Endodermal cell (in vitro differentiated cells): ENCODE measurements around the gene BLCAP. TPM values are rescaled to one million over a fixed set of nuclear protein-coding genes. Genes with fewer than 3 reads are reported as not detected.
"Not testable (repeated sequence)": the region's sequence is repeated elsewhere in the genome, so short reads cannot be mapped to it uniquely, and the experiment has no call there.

Experiments used
- DNase-seq: peaks from one replicate; pipeline ENCODE4 v3.0.0-alpha.2; 2017
- H3K27ac ChIP-seq: 2 replicates; pipeline ENCODE4 v1.5.1; 2013; ENCODE audit warnings: mild to moderate bottlenecking, low read depth, low read length, moderate library complexity
- H3K27me3 ChIP-seq: 2 replicates; pipeline ENCODE4 v1.6.1; 2013; ENCODE audit warnings: mild to moderate bottlenecking, low read length, moderate library complexity; ENCODE audit not compliant: insufficient read depth, control insufficient read depth, poor library complexity, severe bottlenecking
- H3K36me3 ChIP-seq: 2 replicates; pipeline ENCODE4 v1.7.0; 2013; ENCODE audit warnings: mild to moderate bottlenecking, low read length, moderate library complexity; ENCODE audit not compliant: control insufficient read depth, insufficient read depth
- H3K4me1 ChIP-seq: one replicate; pipeline ENCODE4 v1.7.0; 2013; ENCODE audit warnings: low read length; ENCODE audit not compliant: control insufficient read depth, insufficient read depth
- H3K4me3 ChIP-seq: 2 replicates; pipeline ENCODE4 v1.5.1; 2013; ENCODE audit warnings: mild to moderate bottlenecking, low read length, moderate library complexity
- H3K9ac ChIP-seq: 2 replicates; pipeline ENCODE4 v1.6.1; 2013; ENCODE audit warnings: mild to moderate bottlenecking, low read length, moderate library complexity; ENCODE audit not compliant: poor library complexity, severe bottlenecking; ENCODE audit errors: extremely low read depth
- H3K9me3 ChIP-seq: 2 replicates; pipeline ENCODE4 v1.6.1; 2013; ENCODE audit warnings: mild to moderate bottlenecking, low read length, moderate library complexity; ENCODE audit not compliant: control insufficient read depth
- H3K27ac Mint-ChIP-seq: 2 replicates; pipeline ENCODE4 v1.8.0; 2020; ENCODE audit warnings: mixed read lengths
- H3K27me3 Mint-ChIP-seq: 2 replicates; pipeline ENCODE4 v1.8.0; 2021; ENCODE audit warnings: mild to moderate bottlenecking, mixed read lengths; ENCODE audit not compliant: insufficient read depth
- H3K36me3 Mint-ChIP-seq: 2 replicates; pipeline ENCODE4 v1.8.0; 2020; ENCODE audit warnings: low read depth, mixed read lengths
- H3K4me1 Mint-ChIP-seq: 2 replicates; pipeline ENCODE4 v1.8.0; 2020; ENCODE audit warnings: mixed read lengths
- H3K4me3 Mint-ChIP-seq: 2 replicates; pipeline ENCODE4 v1.8.0; 2020; ENCODE audit warnings: mild to moderate bottlenecking, moderate library complexity, mixed read lengths
- H3K9me3 Mint-ChIP-seq: 2 replicates; pipeline ENCODE4 v1.8.0; 2020; ENCODE audit warnings: mild to moderate bottlenecking, mixed read lengths
- WGBS, 2 experiments: methylation state at CpG; one replicate each; pipeline versions ENCODE4 v1.1.5 to v1.1.7; 2013; ENCODE audit warnings: missing lambda C conversion rate in 2 of 2, mixed read lengths in 1 of 2; ENCODE audit not compliant: insufficient coverage in 1 of 2, insufficient read length in 1 of 2; 5-methylcytosine and 5-hydroxymethylcytosine counted together
- long read RNA-seq, 4 experiments: library from polyadenylated mRNA in 2 of 4; library from RNA in 1 of 4; library from capped mRNA in 1 of 4; stranded (forward) in 3 of 4; unstranded in 1 of 4; transcript quantifications; one replicate each; pipeline ENCODE4 v2.0.0, GENCODE V29; 2020 to 2021; ENCODE audit warnings: inconsistent platforms in 1 of 4
- polyA plus RNA-seq, 2 experiments: library from polyadenylated mRNA; stranded (reverse); fragments of 50-300 nt; gene quantifications; one replicate each; pipeline ENCODE4 v1.2.3, GENCODE V29; 2013
- total RNA-seq, 2 donors: library from RNA; stranded (reverse); fragmentation: NEBNext Ultra II Directional in 1 of 2; extraction: Animal tissue kit (Norgen Biotek cat#: 25700) in 1 of 2; gene quantifications; 2 replicates in 1 of 2; 3 replicates in 1 of 2; pipeline ENCODE4 v1.2.1, GENCODE V29; 2021
- TF ChIP-seq, protein P1 (sequence below): fragments of 200-600 bp; sonication (generic); conservative IDR thresholded peaks from 2 replicates; pipeline ENCODE4 v1.5.0; 2021; ENCODE audit warnings: antibody characterized with exemption, mild to moderate bottlenecking

The BLCAP gene, protein sequence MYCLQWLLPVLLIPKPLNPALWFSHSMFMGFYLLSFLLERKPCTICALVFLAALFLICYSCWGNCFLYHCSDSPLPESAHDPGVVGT
- 10 to 100 TPM; 32.5 to 56.5 TPM for total RNA-seq
- polyA plus RNA-seq (2013, experiment 1 of 2): 51.9 TPM
- 45.0 TPM for polyA plus RNA-seq (2013, experiment 2 of 2)
- long read RNA-seq, experiment 1, transcript BLCAP-215 (2 exons, 2,017 nt): major isoform, 7 of 15 reads
- long read RNA-seq, experiment 1, partial matches to known transcripts: 0 of 15 reads
- long read RNA-seq, experiment 1, other reads (novel, unspliced or antisense): 8 of 15 reads
- long read RNA-seq, experiment 2, transcript BLCAP-215 (2 exons, 2,017 nt): major isoform, 77 of 81 reads
- long read RNA-seq, experiment 2, partial matches to known transcripts: 0 of 81 reads
- long read RNA-seq, experiment 2, other reads (novel, unspliced or antisense): 3 of 81 reads
- long read RNA-seq, experiment 3, transcript BLCAP-215 (2 exons, 2,017 nt): major isoform, 170 of 177 reads
- long read RNA-seq, experiment 3, partial matches to known transcripts: 0 of 177 reads
- long read RNA-seq, experiment 3, other reads (novel, unspliced or antisense): 5 of 177 reads
- long read RNA-seq, experiment 4, transcript BLCAP-215 (2 exons, 2,017 nt): major isoform, 52 of 53 reads
- long read RNA-seq, experiment 4, partial matches to known transcripts: 0 of 53 reads
- long read RNA-seq, experiment 4, other reads (novel, unspliced or antisense): 1 of 53 reads

DNA sequence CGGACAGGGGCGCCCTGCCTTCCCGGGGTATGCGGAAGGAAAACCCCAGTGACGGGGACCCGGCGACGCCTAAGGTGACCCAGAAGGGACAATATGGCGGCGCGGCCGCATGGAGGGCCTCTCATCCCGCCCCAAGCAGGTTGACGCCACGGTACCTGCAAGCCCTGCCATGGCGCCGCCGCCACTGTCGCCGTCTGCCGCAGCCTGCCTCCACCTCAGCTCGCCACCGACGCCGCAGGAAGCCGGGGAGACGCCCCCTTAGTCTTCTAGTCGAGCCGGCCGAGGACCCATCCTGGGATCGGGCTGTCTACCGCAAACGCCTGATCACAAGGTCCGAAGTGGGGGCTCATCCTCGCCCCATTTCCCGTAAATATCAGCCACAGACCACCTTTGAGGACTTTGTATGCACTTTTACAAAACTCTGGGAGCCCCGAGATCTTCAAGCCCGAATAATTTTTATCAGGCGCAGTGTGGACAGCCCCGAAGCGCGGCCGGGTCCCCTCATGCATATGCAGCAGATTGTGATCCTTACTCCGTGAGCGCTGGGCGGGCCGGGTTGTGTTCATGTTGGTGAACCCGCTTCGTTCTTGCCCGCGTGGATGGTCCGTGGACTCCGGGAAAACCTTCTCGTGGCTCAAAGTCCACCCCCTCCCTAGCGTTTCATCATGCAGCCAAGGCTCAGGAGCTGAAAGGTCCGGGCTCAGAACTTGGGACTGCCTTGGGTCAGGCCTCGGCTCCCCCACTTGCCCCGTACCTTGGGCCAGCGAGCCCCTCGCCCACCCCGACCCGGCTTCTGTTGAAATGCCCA is at the start of gene BLCAP:
Gene BLCAP (minus strand): TSS at position 239 of the 808 bp plus-strand sequence. CDS start 8,702 bp downstream, outside the sequence.
- peaks cover 10% of the 10 kb centered on the region for H3K36me3 ChIP-seq
- Mint-ChIP-seq H3K9me3 (no peaks in the 10 kb centered on the region), H3K27me3 (peaks cover 4% of the 10 kb centered on the region), H3K4me3 (peak within 1 kb of the TSS; percentile 82), H3K27ac (peak within 1 kb of the TSS; percentile 100), H3K4me1 (peaks cover 25% of the 10 kb centered on the region), H3K36me3 (peaks cover 10% of the 10 kb centered on the region)
- H3K27ac ChIP-seq: peak within 1 kb of the TSS; percentile 100
- H3K9ac ChIP-seq: peak within 1 kb of the TSS; percentile 99
- peak; percentile 96 for DNase-seq
- no peaks in the 10 kb centered on the region for H3K9me3 ChIP-seq
- H3K4me1 ChIP-seq: no peaks in the 10 kb centered on the region
- 0% methylated on average over 28 to 62 of the region's 62 CpGs for WGBS, 2 experiments
- no peaks in the 10 kb centered on the region for H3K27me3 ChIP-seq
- TF ChIP-seq, protein P1, sequence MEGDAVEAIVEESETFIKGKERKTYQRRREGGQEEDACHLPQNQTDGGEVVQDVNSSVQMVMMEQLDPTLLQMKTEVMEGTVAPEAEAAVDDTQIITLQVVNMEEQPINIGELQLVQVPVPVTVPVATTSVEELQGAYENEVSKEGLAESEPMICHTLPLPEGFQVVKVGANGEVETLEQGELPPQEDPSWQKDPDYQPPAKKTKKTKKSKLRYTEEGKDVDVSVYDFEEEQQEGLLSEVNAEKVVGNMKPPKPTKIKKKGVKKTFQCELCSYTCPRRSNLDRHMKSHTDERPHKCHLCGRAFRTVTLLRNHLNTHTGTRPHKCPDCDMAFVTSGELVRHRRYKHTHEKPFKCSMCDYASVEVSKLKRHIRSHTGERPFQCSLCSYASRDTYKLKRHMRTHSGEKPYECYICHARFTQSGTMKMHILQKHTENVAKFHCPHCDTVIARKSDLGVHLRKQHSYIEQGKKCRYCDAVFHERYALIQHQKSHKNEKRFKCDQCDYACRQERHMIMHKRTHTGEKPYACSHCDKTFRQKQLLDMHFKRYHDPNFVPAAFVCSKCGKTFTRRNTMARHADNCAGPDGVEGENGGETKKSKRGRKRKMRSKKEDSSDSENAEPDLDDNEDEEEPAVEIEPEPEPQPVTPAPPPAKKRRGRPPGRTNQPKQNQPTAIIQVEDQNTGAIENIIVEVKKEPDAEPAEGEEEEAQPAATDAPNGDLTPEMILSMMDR: no peak
- peak within 1 kb of the TSS; percentile 98 for H3K4me3 ChIP-seq

DNA sequence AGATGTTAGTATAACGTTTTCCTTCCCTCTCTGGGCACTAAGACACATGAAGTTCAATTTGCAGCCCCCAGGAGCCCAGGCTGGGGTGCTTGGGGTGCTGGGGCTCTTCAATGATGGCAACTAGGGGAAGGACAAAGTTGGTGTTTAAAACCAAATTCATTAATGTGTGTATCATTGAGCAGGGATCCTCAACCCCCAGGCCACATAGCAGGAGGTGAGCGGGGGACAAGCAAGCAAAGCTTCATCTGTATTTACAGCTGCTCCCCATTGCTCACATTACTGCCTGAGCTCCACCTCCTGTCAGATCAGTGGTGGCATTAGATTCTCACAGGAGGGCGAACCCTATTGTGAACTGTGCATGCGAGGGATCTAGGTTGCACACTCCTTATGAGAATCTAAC is 49.8 kb upstream of the BLCAP start:
- H3K27ac ChIP-seq, H3K27ac Mint-ChIP-seq, H3K9me3 ChIP-seq, DNase-seq, H3K9ac ChIP-seq, H3K4me3 Mint-ChIP-seq, H3K36me3 ChIP-seq, H3K27me3 ChIP-seq, H3K27me3 Mint-ChIP-seq, H3K4me1 ChIP-seq, H3K4me3 ChIP-seq, H3K36me3 Mint-ChIP-seq, H3K4me1 Mint-ChIP-seq, H3K9me3 Mint-ChIP-seq: not testable (repeated sequence)
- WGBS, 2 experiments: 91 to 100% methylated on average over 2 to 4 of the region's 4 CpGs

DNA sequence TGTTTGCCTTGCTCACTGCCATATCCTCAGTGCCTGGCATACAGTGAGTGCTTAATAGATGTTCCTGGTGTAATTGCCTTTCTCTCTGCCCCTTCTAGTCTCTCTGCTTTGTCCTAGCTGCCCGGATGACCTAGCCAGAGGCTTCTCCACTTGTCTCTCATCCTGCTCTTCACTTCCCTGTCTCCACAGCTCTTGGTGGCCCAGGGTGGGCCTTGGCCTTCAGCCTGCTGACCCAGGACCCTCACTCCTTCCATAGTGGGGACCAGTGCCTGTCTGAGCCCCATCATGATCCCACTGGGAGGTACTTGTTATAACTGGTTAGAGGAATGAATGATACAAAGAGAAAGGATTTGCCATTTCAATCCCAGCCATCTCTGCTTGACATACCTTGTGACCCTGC is 49.2 kb upstream of the BLCAP start:
- no peak overlapping the region for H3K27ac Mint-ChIP-seq
- Histone ChIP-seq H3K9ac (no peak overlapping the region), H3K9me3 (no peaks in the 10 kb centered on the region), H3K4me3 (no peak overlapping the region), H3K27me3 (no peaks in the 10 kb centered on the region), H3K27ac (no peak overlapping the region), H3K4me1 (no peaks in the 10 kb centered on the region), H3K36me3 (no peaks in the 10 kb centered on the region)
- DNase-seq: no peak
- H3K9me3 Mint-ChIP-seq: no peaks in the 10 kb centered on the region
- TF ChIP-seq, protein P1: no peak
- H3K27me3 Mint-ChIP-seq: peaks cover 6% of the 10 kb centered on the region
- 86 to 100% methylated on average over 1 of the region's 1 CpG for WGBS, 2 experiments
- H3K36me3 Mint-ChIP-seq: no peaks in the 10 kb centered on the region
- no peak overlapping the region for H3K4me3 Mint-ChIP-seq
- no peaks in the 10 kb centered on the region for H3K4me1 Mint-ChIP-seq
